HL-60/S4 treated with phorbol 12-myristate 13-acetate at 8.2 ng/mL for 4 days and 3 days (cell line): ENCODE results near the gene TRAPPC14.
"Not testable (repeated sequence)": the region's sequence is repeated elsewhere in the genome, so short reads cannot be mapped to it uniquely, and the experiment has no call there.

ENCODE experiments used
- in situ Hi-C: fragments of 300-500 bp; cut with MboI; formaldehyde crosslinking; loops from 2 replicates; pipeline ENCODE4 v1.15.0; 2022; ENCODE audit warnings: low sequenced_read_pairs

TRAPPC14 gene

DNA sequence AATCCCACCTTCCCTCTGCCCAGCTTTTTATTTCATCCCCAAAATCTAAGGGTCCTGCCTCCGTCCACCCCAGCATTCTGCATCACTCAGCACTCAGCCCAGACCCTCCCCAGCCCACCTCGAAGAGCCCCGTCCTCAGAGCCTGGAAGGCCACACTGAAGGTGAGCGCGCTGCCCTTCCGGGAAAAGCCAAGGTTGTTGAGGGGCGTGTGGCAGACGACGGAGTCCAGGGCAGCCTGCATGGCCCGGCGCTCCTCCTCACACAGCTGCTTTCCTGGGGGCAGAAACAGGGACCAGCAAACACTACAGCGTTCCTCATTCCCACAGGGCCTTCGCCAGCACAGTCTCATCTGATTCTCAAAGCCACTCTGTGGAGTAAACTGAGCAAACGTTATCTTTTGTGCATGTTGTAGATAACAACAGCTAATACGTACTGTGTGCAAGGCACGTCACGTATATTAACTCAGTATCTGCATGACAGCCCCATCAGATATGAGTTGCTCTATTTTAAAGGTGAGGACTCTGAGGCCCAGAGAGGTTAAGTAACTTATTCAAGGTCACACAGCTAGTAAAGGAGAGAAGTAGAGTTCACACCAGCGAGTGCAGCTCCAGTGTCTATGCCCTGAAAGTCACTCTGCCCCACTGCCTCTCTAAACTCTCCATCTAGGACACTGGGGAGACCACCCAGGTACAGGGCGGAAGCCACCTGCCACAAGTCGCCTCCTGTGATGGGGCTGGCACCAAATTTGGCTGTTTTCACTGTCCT, 2.8 kb downstream of the TRAPPC14 start:
- in situ Hi-C loops = no loop called here

GRCh38 chr7:100154651-100155491, 3.7 kb downstream of the TRAPPC14 start:
- in situ Hi-C loops = no loop called here

- in situ Hi-C loops = no loop called here
These were observed 4.6 kb downstream of the TRAPPC14 start for GRCh38 chr7:100153708-100154535.

DNA sequence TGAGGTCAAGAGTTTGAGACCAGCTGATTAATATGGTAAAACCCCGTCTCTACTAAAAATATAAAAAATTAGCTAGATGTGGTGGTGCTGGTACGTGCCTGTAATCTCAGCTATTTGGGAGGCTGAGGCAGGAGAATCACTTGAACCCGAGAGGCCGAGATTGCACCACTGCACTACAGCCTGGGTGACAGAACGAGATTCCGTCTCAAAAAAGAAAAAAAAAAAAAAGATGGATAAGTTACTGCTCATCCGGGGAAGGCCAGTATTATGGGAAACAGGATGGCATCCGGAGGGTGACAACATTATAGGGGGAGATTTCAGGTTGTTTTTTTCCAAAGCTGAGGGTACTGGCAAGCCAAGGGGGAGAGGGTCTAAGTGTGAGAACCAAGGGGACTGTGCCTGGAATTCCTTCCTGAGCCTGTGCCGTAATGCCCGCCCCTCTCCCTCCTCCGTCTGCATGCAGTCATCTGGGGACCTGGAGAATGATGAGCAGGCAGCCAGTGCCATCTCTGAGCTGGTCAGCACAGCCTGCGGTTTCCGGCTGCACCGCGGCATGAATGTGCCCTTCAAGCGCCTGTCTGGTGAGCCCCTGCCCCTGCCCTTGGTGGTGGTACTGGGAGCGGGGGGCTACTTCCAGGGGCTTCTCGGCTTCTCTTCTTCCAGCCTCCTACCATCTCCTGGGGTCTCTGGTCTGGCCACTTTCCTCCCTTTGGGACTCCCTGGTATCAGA, 5.4 kb downstream of the TRAPPC14 start:
- in situ Hi-C loops = no loop called here

DNA sequence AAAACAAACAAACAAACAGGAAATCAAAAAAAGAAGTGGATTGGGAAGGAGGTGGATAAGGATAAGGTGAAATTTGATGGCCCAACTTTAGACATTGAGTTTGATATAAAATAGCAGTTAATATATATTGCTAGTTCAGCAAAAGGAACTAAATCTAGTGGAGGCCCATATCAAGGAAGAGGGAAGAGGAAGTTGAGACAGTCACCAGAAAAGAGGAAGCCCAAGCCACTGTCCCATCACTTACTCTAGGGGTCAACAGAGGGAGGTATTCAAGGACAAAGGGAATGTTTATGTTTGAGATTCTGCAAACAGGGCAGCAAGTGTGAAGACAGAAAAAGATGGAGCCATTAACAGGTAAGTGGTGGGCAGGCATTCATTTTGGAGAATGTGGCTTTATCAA, 6.1 kb downstream of the TRAPPC14 start:
- in situ Hi-C loops = no loop called here

GRCh38 chr7:100148559-100149328, 9.8 kb downstream of the TRAPPC14 start, which contains the start of gene LAMTOR4:
TSS of gene LAMTOR4 (plus strand) at chr7:100148918. CDS start at chr7:100148973, 55 bp downstream.
- in situ Hi-C loops = no loop called here

GRCh38 chr7:100148225-100148558, 10.3 kb downstream of the TRAPPC14 start:
- in situ Hi-C loops = no loop called here

- in situ Hi-C loops = no loop called here
These were observed 11.2 kb downstream of the TRAPPC14 start for GRCh38 chr7:100147278-100147677.

DNA sequence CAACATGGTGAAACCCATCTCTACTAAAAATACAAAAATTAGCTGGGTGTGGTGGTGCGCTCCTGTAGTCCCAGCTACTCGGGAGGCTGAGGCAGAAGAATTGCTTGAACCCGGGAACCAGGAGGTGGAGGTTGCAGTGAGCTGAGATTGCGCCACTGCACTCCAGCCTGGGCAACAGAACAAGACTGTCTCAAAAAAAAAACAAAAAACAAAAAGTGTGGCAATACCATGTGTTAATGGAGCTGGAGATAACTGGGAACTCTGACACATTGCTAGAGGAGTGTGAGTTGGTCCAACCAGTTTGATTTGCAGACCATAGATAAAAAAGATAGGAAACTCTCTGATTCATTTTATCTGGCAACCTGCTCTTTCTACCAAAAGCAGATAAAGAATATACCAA, 12.2 kb downstream of the TRAPPC14 start:
- in situ Hi-C loops = not testable (repeated sequence)

DNA sequence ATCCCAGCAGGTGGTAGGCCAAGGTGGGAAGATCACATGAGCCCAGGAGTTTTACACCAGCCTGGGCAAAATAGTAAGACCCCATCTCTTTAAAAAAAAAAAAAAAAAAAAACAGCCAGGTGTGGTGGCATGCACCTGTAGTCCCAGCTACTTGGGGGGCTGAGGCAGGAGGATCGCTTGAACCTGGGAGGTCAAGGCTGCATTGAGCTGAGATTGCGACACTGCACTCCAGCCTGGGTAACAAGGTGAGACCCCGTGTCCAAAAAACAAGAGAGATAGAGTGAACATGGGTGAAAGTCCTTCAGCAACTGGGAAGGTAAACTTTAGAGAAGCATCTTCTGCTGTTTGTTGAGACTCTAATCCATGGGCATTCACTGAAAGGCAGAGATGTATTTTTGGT, 16.1 kb downstream of the TRAPPC14 start:
- in situ Hi-C loops = no loop called here

DNA sequence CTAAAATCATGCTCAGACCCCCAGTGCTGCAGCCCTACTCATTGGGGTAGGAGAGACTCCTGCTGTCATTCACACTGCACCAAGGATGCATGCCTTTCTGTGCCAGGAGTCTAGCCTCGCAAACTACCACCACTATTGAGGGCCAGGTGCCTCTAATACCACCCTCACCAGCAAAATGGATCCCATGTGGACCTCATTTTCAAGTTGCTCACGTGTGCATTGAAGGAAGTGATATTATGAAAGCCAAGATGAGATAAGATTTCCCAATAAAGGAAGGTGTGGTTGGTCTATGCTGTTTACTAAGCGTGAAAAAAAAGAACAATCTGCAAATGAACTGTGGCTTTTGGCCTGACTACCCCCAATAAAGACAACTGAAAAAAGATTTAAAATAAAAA, 17.0 kb downstream of the TRAPPC14 start:
- in situ Hi-C loops = no loop called here

DNA sequence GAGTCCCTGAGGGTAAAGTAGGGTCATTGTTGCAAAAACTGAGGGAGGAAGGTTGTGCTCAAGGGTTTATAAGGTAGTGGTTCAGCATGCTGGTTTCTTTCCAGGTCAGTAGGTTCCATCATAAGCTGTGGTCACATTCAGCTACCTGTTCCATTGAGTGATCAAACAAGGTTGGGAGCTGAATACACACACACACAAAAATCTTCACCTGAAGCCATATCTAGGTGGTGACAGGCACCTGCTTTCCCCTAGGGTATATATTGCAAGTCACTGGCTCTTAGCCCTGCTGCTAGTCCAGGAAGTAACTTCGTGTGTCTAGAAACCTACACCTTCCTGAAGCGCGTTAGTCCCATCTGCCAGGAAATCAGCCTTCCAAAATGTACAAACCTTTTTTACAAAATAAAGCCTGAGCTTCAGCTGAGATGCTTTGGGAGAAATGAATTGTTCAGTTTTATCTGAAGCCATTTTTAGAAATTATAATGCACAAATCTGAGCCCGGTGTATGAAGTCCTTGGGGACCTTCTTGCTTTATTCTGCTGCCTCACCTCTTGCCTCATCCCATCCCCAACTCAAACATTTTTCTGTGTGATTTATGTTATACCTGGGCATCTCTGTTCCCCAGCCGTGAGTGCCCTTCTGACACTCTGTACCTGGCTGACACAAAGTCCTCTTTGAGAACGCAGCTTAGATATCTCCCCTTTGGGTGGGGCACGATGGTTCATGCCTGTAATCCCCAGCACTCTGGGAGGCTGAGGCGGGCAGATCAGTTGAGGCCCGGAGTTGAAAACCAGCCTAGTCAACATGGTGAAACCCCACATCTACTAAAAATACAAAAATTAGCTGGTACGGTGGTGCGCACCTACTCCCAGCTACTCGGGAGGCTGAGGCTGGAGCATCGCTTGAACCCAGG, 20.4 kb downstream of the TRAPPC14 start:
- in situ Hi-C loops = loop anchor here (10.0 kb wide), 1 partner anchor 67 kb away; no protein-coding TSS in a partner anchor

- in situ Hi-C loops = loop anchor here (10.0 kb wide), 1 partner anchor 72 kb away; no protein-coding TSS in a partner anchor
These were observed 25.8 kb downstream of the TRAPPC14 start for GRCh38 chr7:100132697-100133151.

DNA sequence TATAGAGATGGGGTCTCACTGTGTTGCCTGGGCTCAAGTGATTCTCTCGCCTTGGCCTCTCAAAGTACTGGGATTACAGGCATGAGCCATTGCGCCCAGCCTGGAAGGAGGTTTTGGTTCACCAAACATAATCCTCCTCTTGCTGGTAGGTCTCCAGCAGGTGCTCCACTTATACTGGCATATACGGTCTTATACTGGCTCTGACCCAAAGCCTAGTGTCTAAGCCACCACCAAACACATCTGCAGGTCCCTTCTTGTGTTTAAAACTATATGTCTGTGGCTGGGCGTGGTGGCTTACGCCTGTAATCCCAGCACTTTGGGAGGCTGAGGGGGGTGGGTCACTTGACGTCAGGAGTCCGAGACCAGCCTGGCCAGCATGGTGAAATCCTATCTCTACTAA, 26.4 kb downstream of the TRAPPC14 start:
- in situ Hi-C loops = loop anchor here (10.0 kb wide), 1 partner anchor 73 kb away; no protein-coding TSS in a partner anchor

DNA sequence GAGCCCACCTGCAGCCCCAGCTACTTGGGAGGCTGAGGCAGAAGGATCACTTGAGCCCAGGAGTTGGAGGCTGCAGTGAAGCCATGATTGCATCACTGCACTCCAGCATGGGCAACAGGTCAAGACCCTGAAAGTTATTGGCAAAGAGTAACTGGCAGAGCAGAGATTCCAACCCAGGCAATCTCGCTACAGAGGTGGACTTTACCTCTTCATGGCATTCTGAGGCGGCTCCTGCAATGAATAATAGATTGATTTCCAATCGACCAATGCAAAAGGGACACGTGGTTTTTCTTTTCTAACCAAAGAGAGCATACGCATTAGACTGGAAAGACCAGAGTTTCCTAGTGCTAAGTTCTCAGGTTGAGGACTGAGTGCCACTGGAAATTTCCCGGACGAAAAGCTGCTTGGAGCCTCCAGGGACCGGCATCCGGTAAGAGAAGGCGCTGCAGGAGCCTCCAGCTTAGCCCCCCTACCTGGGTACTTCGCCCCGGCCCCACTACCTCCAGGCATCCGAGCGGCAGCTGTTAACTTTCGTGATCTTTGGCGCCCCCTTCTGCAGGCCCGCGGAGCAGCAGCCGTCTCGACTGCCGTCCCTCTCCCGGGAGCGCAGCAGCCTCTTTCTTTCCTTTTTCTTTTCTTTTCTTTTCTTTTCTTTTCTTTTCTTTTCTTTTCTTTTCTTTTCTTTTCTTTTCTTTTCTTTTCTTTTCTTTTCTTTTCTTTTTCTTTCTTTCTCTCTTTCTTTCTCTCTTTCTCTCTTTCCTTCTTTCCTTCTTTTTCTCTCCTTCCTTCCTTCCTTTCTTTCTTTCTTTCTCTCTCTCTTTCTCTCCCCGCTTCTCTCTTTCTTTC, 27.7 kb downstream of the TRAPPC14 start:
- in situ Hi-C loops = loop anchor here (10.0 kb wide), 1 partner anchor 74 kb away; no protein-coding TSS in a partner anchor

GRCh38 chr7:100130220-100130607, 28.3 kb downstream of the TRAPPC14 start:
- in situ Hi-C loops = loop anchor here (10.0 kb wide), 1 partner anchor 75 kb away; no protein-coding TSS in a partner anchor

DNA sequence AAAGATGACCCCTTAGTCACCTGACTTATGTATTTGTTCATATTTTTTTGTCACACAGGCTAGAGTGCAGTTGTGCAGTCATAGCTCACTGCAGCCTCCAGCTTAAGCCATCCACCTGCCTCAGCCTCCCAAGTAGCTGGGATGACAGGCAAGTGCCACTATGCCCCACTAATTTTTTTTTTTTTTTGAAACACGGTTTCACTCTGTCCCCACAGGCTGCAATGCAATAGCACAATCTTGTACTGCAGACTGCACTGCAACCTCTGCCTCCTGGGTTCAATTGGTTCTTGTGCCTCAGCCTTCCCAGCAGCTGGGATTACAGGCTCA, 29.9 kb downstream of the TRAPPC14 start:
- in situ Hi-C loops = no loop called here
